ENCODE data around the gene DEPDC5. TPM values are rescaled to one million over a fixed set of nuclear protein-coding genes. Genes with fewer than 3 reads are reported as not detected.

Gene DEPDC5
- total and polyA plus RNA-seq, 9 of the 15 experiments (the other 6 are each of a cell fraction or from before 2014, with no cell fraction given), result 2.3 to 12.3 (median 10.7) TPM

DNA sequence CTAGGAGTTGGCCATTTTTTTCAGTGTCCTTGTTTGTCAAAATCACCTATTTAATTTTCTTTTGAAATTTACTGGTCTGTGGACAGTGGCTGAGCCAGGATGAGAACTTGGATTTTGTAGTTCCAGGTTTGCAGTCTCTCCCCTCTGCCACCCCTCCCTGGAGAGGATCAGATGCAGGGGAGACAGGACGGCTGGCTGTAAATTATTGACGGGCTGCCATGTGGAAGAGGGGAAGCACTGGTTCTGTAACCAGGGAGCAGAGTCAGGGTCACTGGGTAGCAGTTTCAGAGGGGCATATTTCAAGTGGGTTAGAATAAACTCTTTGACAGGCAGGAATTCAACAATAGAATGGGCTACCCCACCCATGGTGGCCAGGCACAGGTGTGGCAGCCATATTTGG lies 169.9 kb downstream of the DEPDC5 start:
- ATAC-seq, result no peak
- DNase-seq (ENCODE audit: extremely low read depth in 1 of 4, low spot score in 3 of 4), result no peak
- no peaks in the 10 kb centered on the region; the same call in 2 of the 3 replicates for H3K36me3 ChIP-seq (ENCODE audit: control insufficient read depth, insufficient read depth, low read length)
- in situ Hi-C loops (cut with MboI), result no loop called here
- no peaks in the 10 kb centered on the region for H3K79me2 ChIP-seq (ENCODE audit: control insufficient read depth, insufficient read depth, low read length)
- H3K4me1 ChIP-seq (replicated peaks in 1 of 2; ENCODE audit: control insufficient read depth in 2 of 2, insufficient read depth in 2 of 2, low read length in 2 of 2), result peaks cover 0 to 3% of the 10 kb centered on the region in 2 experiments; a peak in 3 of 5 replicates
- H3K27ac ChIP-seq (ENCODE audit: extremely low read depth, low read depth, low read length), result no peak overlapping the region
- H3K4me2 ChIP-seq (ENCODE audit: insufficient read depth, low read length), result no peak overlapping the region
- no peak overlapping the region for H3K9ac ChIP-seq (ENCODE audit: insufficient read depth in 1 of 2, low read depth in 2 of 2, low read length in 2 of 2)
- H3K9me1 ChIP-seq (ENCODE audit: control insufficient read depth, insufficient read depth, low read length), result peaks cover 4% of the 10 kb centered on the region
- POLR2A ChIA-PET, result interaction anchor here (1.0 kb wide), 1 partner anchor 28 kb away, joined by 3 read pairs; no protein-coding TSS in a partner anchor
- 83% methylated on average over 2 of the region's 2 CpGs for WGBS (ENCODE audit: insufficient coverage, low coverage, missing lambda C conversion rate)
- CTCF ChIA-PET (ENCODE audit: low intra/inter-chr PET ratio), result no interaction called here
- H3K4me3 ChIP-seq, result no peak overlapping the region
- H4K20me1 ChIP-seq (replicated peaks; ENCODE audit: control insufficient read depth, insufficient read depth, low read length), result no peaks in the 10 kb centered on the region
- TF ChIP-seq FOSL1 (tag; conservative IDR thresholded peaks at IDR 0.05) (no peak), CREM (IDR thresholded peaks at IDR 0.05; ENCODE audit: low read depth) (no peak)
- TF ChIP-seq, protein P1, sequence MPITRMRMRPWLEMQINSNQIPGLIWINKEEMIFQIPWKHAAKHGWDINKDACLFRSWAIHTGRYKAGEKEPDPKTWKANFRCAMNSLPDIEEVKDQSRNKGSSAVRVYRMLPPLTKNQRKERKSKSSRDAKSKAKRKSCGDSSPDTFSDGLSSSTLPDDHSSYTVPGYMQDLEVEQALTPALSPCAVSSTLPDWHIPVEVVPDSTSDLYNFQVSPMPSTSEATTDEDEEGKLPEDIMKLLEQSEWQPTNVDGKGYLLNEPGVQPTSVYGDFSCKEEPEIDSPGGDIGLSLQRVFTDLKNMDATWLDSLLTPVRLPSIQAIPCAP (CRISPR knock-in tag; IDR thresholded peaks at IDR 0.05; ENCODE audit: borderline replicate concordance), result no peak
- BruUV-seq (replicated peaks), result no TSS peak
- intact Hi-C loops (cut with micrococcal nuclease), result no loop called here
- no peaks in the 10 kb centered on the region for H3K27me3 ChIP-seq (ENCODE audit: control insufficient read depth in 2 of 2, insufficient read depth in 2 of 2, low read length in 2 of 2)
- H3K9me3 ChIP-seq (replicated peaks; ENCODE audit: control insufficient read depth, insufficient read depth, low read depth, low read length), result no peaks in the 10 kb centered on the region
- no peak overlapping the region for H2AFZ ChIP-seq (ENCODE audit: low read depth, low read length)
- FAIRE-seq, result no peak

DNA sequence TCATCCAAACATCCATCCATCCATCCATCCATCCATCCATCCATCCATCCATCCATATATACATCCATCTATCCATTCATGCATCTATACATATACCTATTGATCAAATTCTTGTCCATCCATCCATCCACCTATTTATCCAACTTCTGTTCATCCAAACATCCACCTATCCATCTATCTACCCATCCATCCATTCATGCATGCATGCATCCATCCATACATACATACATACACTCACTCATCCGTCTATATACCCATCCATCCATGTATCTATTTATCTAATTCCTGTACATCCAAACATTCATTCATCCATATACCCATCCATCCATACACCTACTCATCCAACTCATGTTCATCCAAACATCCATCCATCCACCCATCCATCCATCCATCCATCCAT lies 171.2 kb downstream of the DEPDC5 start:
- ATAC-seq (no peak), FAIRE-seq (no peak), DNase-seq (ENCODE audit: extremely low read depth in 1 of 4, low spot score in 3 of 4) (no peak)
- POLR2A ChIA-PET, result no interaction called here
- no peak overlapping the region for H3K4me3 ChIP-seq
- CTCF ChIA-PET (ENCODE audit: low intra/inter-chr PET ratio), result no interaction called here
- intact Hi-C loops (cut with micrococcal nuclease), result no loop called here
- in situ Hi-C loops (cut with MboI), result no loop called here
- no peak for TF ChIP-seq PTTG1 (tag; IDR thresholded peaks at IDR 0.05; ENCODE audit: low read depth)
- TF ChIP-seq ZBED1 (IDR thresholded peaks at IDR 0.05), result no peak
- no peak for TF ChIP-seq BRCA1 (IDR thresholded peaks at IDR 0.05)
- no peak for TF ChIP-seq BRCA1 (CRISPR knock-in tag; IDR thresholded peaks at IDR 0.05)
- TF ChIP-seq LEF1 (IDR thresholded peaks at IDR 0.05), result no peak
- BruUV-seq (replicated peaks), result no TSS peak
- no peak overlapping the region for H3K27ac ChIP-seq (ENCODE audit: extremely low read depth, low read depth, low read length)
- H3K79me2 ChIP-seq (ENCODE audit: control insufficient read depth, insufficient read depth, low read length), result no peaks in the 10 kb centered on the region
- H3K9me3 ChIP-seq (replicated peaks; ENCODE audit: control insufficient read depth, insufficient read depth, low read depth, low read length), result no peaks in the 10 kb centered on the region
- no peaks in the 10 kb centered on the region; the same call in 2 of the 3 replicates for H3K36me3 ChIP-seq (ENCODE audit: control insufficient read depth, insufficient read depth, low read length)
- H3K9me1 ChIP-seq (ENCODE audit: control insufficient read depth, insufficient read depth, low read length), result peaks cover 3% of the 10 kb centered on the region
- H3K9ac ChIP-seq (ENCODE audit: insufficient read depth in 1 of 2, low read depth in 2 of 2, low read length in 2 of 2), result no peak overlapping the region
- no peak overlapping the region for H2AFZ ChIP-seq (ENCODE audit: low read depth, low read length)
- peaks cover 11% of the 10 kb centered on the region in 2 experiments; a peak in 3 of 5 replicates for H3K4me1 ChIP-seq (replicated peaks in 1 of 2; ENCODE audit: control insufficient read depth in 2 of 2, insufficient read depth in 2 of 2, low read length in 2 of 2)
- no peak overlapping the region for H3K4me2 ChIP-seq (ENCODE audit: insufficient read depth, low read length)
- H3K27me3 ChIP-seq (ENCODE audit: control insufficient read depth in 2 of 2, insufficient read depth in 2 of 2, low read length in 2 of 2), result no peaks in the 10 kb centered on the region
- H4K20me1 ChIP-seq (replicated peaks; ENCODE audit: control insufficient read depth, insufficient read depth, low read length), result no peaks in the 10 kb centered on the region
- 10% methylated on average over 1 of the region's 1 CpG for WGBS (ENCODE audit: insufficient coverage, low coverage, missing lambda C conversion rate)

Measured in K562 (cell line).